ENCODE data around the gene SKOR2.

GRCh38 chr18:47174545-47175116 is 76.8 kb downstream of the SKOR2 start:
- TF ChIP-seq NR1H2 (CRISPR knock-in tag; IDR thresholded peaks at IDR 0.05) (no peak), MAFK (IDR thresholded peaks at IDR 0.05; ENCODE audit: low read length) (no peak), EZH2 (IDR thresholded peaks at IDR 0.05; ENCODE audit: borderline replicate concordance, low read depth, low read length) (no peak), NRF1 (conservative IDR thresholded peaks at IDR 0.05 in 1 of 2, IDR thresholded peaks at IDR 0.05 in 1 of 2) (no peak), PCBP2 (IDR thresholded peaks at IDR 0.05; ENCODE audit: low read depth, low read length, poor library complexity, severe bottlenecking) (no peak), ZBTB5 (IDR thresholded peaks at IDR 0.05) (no peak), XRCC4 (IDR thresholded peaks at IDR 0.05; ENCODE audit: extremely low read depth, insufficient read depth, insufficient read length) (no peak), CCAR2 (IDR thresholded peaks at IDR 0.05; ENCODE audit: low read depth, low read length) (no peak), BRF1 (IDR thresholded peaks at IDR 0.05; ENCODE audit: borderline replicate concordance, extremely low read depth, insufficient read length) (no peak), SREBF1 (IDR thresholded peaks at IDR 0.05; ENCODE audit: borderline replicate concordance, low read depth, low read length) (no peak), SMAD1 (IDR thresholded peaks at IDR 0.05; ENCODE audit: low read depth, low read length, partially characterized antibody) (no peak), YY1 (IDR thresholded peaks at IDR 0.05; ENCODE audit: borderline replicate concordance in 1 of 3, control insufficient read depth in 1 of 3, extremely low read depth in 1 of 3, insufficient read depth in 3 of 3, insufficient read length in 1 of 3, insufficient replicate concordance in 2 of 3, low read depth in 1 of 3, low read length in 2 of 3) (no peak), MAZ (CRISPR knock-in tag; conservative IDR thresholded peaks at IDR 0.05 in 1 of 2, IDR thresholded peaks at IDR 0.05 in 1 of 2) (no peak)
